HepG2 (cell line): ENCODE results near the gene RGS19. TPM values are rescaled to one million over a fixed set of nuclear protein-coding genes. Genes with fewer than 3 reads are reported as not detected.

Experiments used
- ATF1 ChIP-seq: IDR thresholded peaks from 2 replicates; pipeline ENCODE4 v1.6.1; 2016; ENCODE audit warnings: mild to moderate bottlenecking, control low read depth
- GPN1 ChIP-seq: sonication (generic); formaldehyde crosslinking; IDR thresholded peaks from 2 replicates; pipeline ENCODE4 v1.5.1; 2020; ENCODE audit warnings: missing genetic modification reagents, borderline replicate concordance
- HOXA5 ChIP-seq: sonication (generic); formaldehyde crosslinking; IDR thresholded peaks from 2 replicates; pipeline ENCODE4 v1.4.0; 2020; ENCODE audit warnings: missing genetic modification reagents
- MED1 ChIP-seq: sonication (generic); formaldehyde crosslinking; IDR thresholded peaks from 2 replicates; pipeline ENCODE4 v1.4.0; 2020; ENCODE audit warnings: missing genetic modification reagents
- PHF21A ChIP-seq: sonication (generic); formaldehyde crosslinking; IDR thresholded peaks from 2 replicates; pipeline ENCODE4 v1.5.0; 2020; ENCODE audit warnings: mild to moderate bottlenecking, missing genetic modification reagents
- PPARG ChIP-seq: conservative IDR thresholded peaks from 2 replicates; pipeline ENCODE4 v1.6.1; 2016; ENCODE audit warnings: missing biosample characterization, missing genetic modification reagents
- SSRP1 ChIP-seq: IDR thresholded peaks from 2 replicates; pipeline ENCODE4 v1.6.1; 2016; ENCODE audit warnings: control low read depth
- XBP1 ChIP-seq: sonication (generic); formaldehyde crosslinking; IDR thresholded peaks from 2 replicates; pipeline ENCODE4 v1.5.0; 2020; ENCODE audit warnings: missing genetic modification reagents
- ZBTB46 ChIP-seq: sonication (generic); formaldehyde crosslinking; IDR thresholded peaks from 2 replicates; pipeline ENCODE4 v1.4.0; 2020; ENCODE audit warnings: mild to moderate bottlenecking, missing genetic modification reagents, borderline replicate concordance
- ZBTB8A ChIP-seq: sonication (generic); formaldehyde crosslinking; IDR thresholded peaks from 2 replicates; pipeline ENCODE4 v1.4.0; 2020; ENCODE audit warnings: mild to moderate bottlenecking, low read depth, missing genetic modification reagents, borderline replicate concordance
- ZNF20 ChIP-seq: sonication (generic); formaldehyde crosslinking; IDR thresholded peaks from 2 replicates; pipeline ENCODE4 v1.4.0; 2020; ENCODE audit warnings: mild to moderate bottlenecking, moderate library complexity, missing genetic modification reagents
- ZNF224 ChIP-seq: sonication (generic); formaldehyde crosslinking; IDR thresholded peaks from 2 replicates; pipeline ENCODE4 v1.5.0; 2020; ENCODE audit warnings: mild to moderate bottlenecking, missing genetic modification reagents
- ZNF30 ChIP-seq: sonication (generic); formaldehyde crosslinking; IDR thresholded peaks from 2 replicates; pipeline ENCODE4 v1.5.0; 2020; ENCODE audit warnings: mild to moderate bottlenecking, missing genetic modification reagents
- ZSCAN31 ChIP-seq: sonication (generic); formaldehyde crosslinking; IDR thresholded peaks from 2 replicates; pipeline ENCODE4 v1.5.0; 2020; ENCODE audit warnings: low read depth, mild to moderate bottlenecking, missing genetic modification reagents
- polyA plus RNA-seq, 8 experiments: library from polyadenylated mRNA; depleted of rRNA in 3 of 8; stranded (reverse) in 7 of 8; unstranded in 1 of 8; fragments of >200 nt; fragmentation: Illumina TruSeq in 4 of 8; extraction: Trizol in 4 of 8; gene quantifications; 2 replicates each; pipeline versions ENCODE4 v1.2.1 to v1.2.3, GENCODE V29; 2011 to 2016; ENCODE audit warnings: low read depth in 4 of 8, missing spikeins in 1 of 8, mixed read lengths in 1 of 8; ENCODE audit not compliant: insufficient read depth in 1 of 8
- total RNA-seq, 5 experiments: library from RNA; depleted of rRNA; stranded (reverse); fragments of >200 nt; fragmentation: Illumina TruSeq; extraction: Trizol; gene quantifications; 2 replicates each; pipeline ENCODE4 v1.2.3, GENCODE V29; 2016; ENCODE audit warnings: low read depth in 1 of 5
- TF ChIP-seq, protein P1 (sequence below): sonication (generic); formaldehyde crosslinking; IDR thresholded peaks from 2 replicates; pipeline ENCODE4 v1.4.0; 2020; ENCODE audit warnings: missing genetic modification reagents
- TF ChIP-seq, protein P2 (sequence below): sonication (generic); formaldehyde crosslinking; IDR thresholded peaks from 2 replicates; pipeline ENCODE4 v1.4.0; 2020; ENCODE audit warnings: missing genetic modification reagents; ENCODE audit errors: not compliant biosample characterization
- TF ChIP-seq, protein P3 (sequence below): IDR thresholded peaks from 2 replicates; pipeline ENCODE4 v1.6.1; 2016; ENCODE audit warnings: missing compliant biosample characterization, missing genetic modification reagents, borderline replicate concordance

The RGS19 gene
- total and polyA plus RNA-seq, 2 of the 13 experiments (the other 11 are each of a cell fraction or from before 2014, with no cell fraction given): 10.7 to 11.9 TPM

- 0 out of 2 replicates have a peak, but pooled peaks have one; percentile 43 for TF ChIP-seq ZBTB46 (CRISPR knock-in tag)
- TF ChIP-seq PPARG (CRISPR knock-in tag): peak; percentile 70
- TF ChIP-seq, protein P1, sequence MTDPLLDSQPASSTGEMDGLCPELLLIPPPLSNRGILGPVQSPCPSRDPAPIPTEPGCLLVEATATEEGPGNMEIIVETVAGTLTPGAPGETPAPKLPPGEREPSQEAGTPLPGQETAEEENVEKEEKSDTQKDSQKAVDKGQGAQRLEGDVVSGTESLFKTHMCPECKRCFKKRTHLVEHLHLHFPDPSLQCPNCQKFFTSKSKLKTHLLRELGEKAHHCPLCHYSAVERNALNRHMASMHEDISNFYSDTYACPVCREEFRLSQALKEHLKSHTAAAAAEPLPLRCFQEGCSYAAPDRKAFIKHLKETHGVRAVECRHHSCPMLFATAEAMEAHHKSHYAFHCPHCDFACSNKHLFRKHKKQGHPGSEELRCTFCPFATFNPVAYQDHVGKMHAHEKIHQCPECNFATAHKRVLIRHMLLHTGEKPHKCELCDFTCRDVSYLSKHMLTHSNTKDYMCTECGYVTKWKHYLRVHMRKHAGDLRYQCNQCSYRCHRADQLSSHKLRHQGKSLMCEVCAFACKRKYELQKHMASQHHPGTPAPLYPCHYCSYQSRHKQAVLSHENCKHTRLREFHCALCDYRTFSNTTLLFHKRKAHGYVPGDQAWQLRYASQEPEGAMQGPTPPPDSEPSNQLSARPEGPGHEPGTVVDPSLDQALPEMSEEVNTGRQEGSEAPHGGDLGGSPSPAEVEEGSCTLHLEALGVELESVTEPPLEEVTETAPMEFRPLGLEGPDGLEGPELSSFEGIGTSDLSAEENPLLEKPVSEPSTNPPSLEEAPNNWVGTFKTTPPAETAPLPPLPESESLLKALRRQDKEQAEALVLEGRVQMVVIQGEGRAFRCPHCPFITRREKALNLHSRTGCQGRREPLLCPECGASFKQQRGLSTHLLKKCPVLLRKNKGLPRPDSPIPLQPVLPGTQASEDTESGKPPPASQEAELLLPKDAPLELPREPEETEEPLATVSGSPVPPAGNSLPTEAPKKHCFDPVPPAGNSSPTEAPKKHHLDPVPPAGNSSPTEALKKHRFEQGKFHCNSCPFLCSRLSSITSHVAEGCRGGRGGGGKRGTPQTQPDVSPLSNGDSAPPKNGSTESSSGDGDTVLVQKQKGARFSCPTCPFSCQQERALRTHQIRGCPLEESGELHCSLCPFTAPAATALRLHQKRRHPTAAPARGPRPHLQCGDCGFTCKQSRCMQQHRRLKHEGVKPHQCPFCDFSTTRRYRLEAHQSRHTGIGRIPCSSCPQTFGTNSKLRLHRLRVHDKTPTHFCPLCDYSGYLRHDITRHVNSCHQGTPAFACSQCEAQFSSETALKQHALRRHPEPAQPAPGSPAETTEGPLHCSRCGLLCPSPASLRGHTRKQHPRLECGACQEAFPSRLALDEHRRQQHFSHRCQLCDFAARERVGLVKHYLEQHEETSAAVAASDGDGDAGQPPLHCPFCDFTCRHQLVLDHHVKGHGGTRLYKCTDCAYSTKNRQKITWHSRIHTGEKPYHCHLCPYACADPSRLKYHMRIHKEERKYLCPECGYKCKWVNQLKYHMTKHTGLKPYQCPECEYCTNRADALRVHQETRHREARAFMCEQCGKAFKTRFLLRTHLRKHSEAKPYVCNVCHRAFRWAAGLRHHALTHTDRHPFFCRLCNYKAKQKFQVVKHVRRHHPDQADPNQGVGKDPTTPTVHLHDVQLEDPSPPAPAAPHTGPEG (CRISPR knock-in tag): peak; percentile 90
- peak; percentile 96 for TF ChIP-seq PHF21A (CRISPR knock-in tag)
- TF ChIP-seq, protein P2, sequence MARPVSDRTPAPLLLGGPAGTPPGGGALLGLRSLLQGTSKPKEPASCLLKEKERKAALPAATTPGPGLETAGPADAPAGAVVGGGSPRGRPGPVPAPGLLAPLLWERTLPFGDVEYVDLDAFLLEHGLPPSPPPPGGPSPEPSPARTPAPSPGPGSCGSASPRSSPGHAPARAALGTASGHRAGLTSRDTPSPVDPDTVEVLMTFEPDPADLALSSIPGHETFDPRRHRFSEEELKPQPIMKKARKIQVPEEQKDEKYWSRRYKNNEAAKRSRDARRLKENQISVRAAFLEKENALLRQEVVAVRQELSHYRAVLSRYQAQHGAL: peak; percentile 93
- TF ChIP-seq SSRP1 (CRISPR knock-in tag): no peak; the same call in 1 of the 2 replicates
- peak; percentile 27; the same call in 1 of the 2 replicates for TF ChIP-seq ZSCAN31 (CRISPR knock-in tag)
- TF ChIP-seq ATF1 (CRISPR knock-in tag): no peak
- peak; percentile 89 for TF ChIP-seq HOXA5 (CRISPR knock-in tag)
- no peak for TF ChIP-seq ZNF30 (CRISPR knock-in tag)
- no peak for TF ChIP-seq GPN1 (CRISPR knock-in tag)
- no peak for TF ChIP-seq ZNF20 (CRISPR knock-in tag)
- no peak for TF ChIP-seq ZBTB8A (CRISPR knock-in tag)
- TF ChIP-seq ZNF224 (CRISPR knock-in tag): no peak
- TF ChIP-seq XBP1 (CRISPR knock-in tag): peak; percentile 87; the same call in 1 of the 2 replicates
- TF ChIP-seq, protein P3, sequence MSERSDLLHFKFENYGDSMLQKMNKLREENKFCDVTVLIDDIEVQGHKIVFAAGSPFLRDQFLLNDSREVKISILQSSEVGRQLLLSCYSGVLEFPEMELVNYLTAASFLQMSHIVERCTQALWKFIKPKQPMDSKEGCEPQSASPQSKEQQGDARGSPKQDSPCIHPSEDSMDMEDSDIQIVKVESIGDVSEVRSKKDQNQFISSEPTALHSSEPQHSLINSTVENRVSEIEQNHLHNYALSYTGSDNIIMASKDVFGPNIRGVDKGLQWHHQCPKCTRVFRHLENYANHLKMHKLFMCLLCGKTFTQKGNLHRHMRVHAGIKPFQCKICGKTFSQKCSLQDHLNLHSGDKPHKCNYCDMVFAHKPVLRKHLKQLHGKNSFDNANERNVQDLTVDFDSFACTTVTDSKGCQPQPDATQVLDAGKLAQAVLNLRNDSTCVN (CRISPR knock-in tag): peak; percentile 16; the same call in 1 of the 2 replicates
- TF ChIP-seq MED1: peak; percentile 81
These were observed 25.3 kb downstream of the RGS19 start (continued) for GRCh38 chr20:64053841-64054661.
